SK-N-SH (cell line): Measurements from ENCODE around the gene TMEM161A.

Experiments
- CTCF ChIP-seq: fragments of 200-600 bp; sonication (generic); IDR thresholded peaks from 2 replicates; pipeline ENCODE4 v1.6.1; 2017; ENCODE audit warnings: antibody characterized with exemption, mild to moderate bottlenecking, moderate library complexity
- MXI1 ChIP-seq: IDR thresholded peaks from 2 replicates; pipeline ENCODE4 v1.6.1; 2012; ENCODE audit warnings: mild to moderate bottlenecking, low read depth, low read length, improper control_type of control experiment
- POLR2AphosphoS5 ChIP-seq: IDR thresholded peaks from 2 replicates; pipeline ENCODE4 v1.6.1; 2012; ENCODE audit warnings: low read depth, low read length
- RCOR1 ChIP-seq: fragments of 150-350 bp; IDR thresholded peaks from 2 replicates; pipeline ENCODE4 v1.6.1; 2017; ENCODE audit warnings: antibody characterized with exemption, low read length
- SMC3 ChIP-seq: IDR thresholded peaks from 2 replicates; pipeline ENCODE4 v1.6.1; 2012; ENCODE audit warnings: low read depth, low read length, improper control_type of control experiment
- USF1 ChIP-seq: IDR thresholded peaks from 2 replicates; pipeline ENCODE4 v1.4.0; 2012; ENCODE audit warnings: low read depth, borderline replicate concordance
- TF ChIP-seq, protein P1 (sequence below): fragments of 150-350 bp; IDR thresholded peaks from 2 replicates; pipeline ENCODE4 v1.6.1; 2017; ENCODE audit warnings: antibody characterized with exemption, low read length, low read depth, borderline replicate concordance

DNA sequence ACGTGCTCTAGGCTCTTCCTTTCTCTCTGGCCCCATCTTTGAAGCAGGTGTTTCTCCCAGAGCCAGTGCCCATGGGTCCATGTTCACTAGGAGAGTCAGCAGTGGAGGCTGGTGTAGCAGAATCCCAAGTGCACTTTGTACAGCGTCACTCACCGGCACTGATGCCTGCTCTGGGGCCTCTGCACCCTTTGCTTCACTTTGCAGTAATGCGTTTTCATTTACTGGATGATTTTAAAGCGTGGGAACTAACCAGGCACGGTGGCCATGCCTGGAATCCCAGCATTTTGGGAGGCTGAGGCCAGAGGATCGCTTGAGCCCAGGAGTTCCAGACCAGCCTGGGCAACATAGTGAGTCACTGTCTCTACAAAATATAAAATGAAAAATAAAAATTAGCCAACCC is 43.8 kb downstream of the TMEM161A start:
- no peak for TF ChIP-seq CTCF
- TF ChIP-seq RCOR1 = no peak
- TF ChIP-seq, protein P1, sequence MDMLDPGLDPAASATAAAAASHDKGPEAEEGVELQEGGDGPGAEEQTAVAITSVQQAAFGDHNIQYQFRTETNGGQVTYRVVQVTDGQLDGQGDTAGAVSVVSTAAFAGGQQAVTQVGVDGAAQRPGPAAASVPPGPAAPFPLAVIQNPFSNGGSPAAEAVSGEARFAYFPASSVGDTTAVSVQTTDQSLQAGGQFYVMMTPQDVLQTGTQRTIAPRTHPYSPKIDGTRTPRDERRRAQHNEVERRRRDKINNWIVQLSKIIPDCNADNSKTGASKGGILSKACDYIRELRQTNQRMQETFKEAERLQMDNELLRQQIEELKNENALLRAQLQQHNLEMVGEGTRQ = no peak
- TF ChIP-seq MXI1 = no peak
- no peak for TF ChIP-seq POLR2AphosphoS5
- no peak for TF ChIP-seq SMC3
- no peak for TF ChIP-seq USF1
